IMR-90 (cell line): ENCODE data around the gene NTM. TPM values are rescaled to one million over a fixed set of nuclear protein-coding genes. Genes with fewer than 3 reads are reported as not detected.

ENCODE experiments used
- ATAC-seq: fragments of 200-7000 bp; cut with Tn5 transposase; 2 replicates; pipeline ENCODE4 v1.9.1; 2020; ENCODE audit warnings: low read depth, mild to moderate bottlenecking, moderate library complexity
- BruUV-seq: library from RNA; stranded (reverse); fragments of 400-500 nt; replicated peaks from 2 replicates; lab custom pipeline; 2021; lab: Mats Ljungman, UMichigan
- CTCF ChIA-PET: fragments of 300-600 bp; formaldehyde crosslinking; extraction: SDS; loops from one replicate; lab custom pipeline; 2021; ENCODE audit warnings: antibody characterized with exemption; lab: Yijun Ruan, JAX
- POLR2A ChIA-PET: fragments of 300-600 bp; sonication (Branson Sonifier 250); formaldehyde crosslinking; loops from one replicate; lab custom pipeline; 2022; ENCODE audit warnings: antibody characterized with exemption; ENCODE audit not compliant: unreplicated experiment; lab: Charles Lee
- DNase-seq: peaks from one replicate; pipeline ENCODE4 v3.0.0; 2013
- H2AFZ ChIP-seq: replicated peaks from 2 replicates; pipeline ENCODE3; 2013; ENCODE audit warnings: low read length, mild to moderate bottlenecking; ENCODE audit not compliant: poor library complexity
- H2AK5ac ChIP-seq: 2 replicates; pipeline ENCODE4 v1.6.1; 2013; ENCODE audit warnings: low read depth, low read length, inconsistent platforms
- H2AK9ac ChIP-seq: replicated peaks from 2 replicates; pipeline ENCODE3; 2013; ENCODE audit warnings: mild to moderate bottlenecking, low read depth, low read length, moderate library complexity; ENCODE audit not compliant: poor library complexity
- H2BK120ac ChIP-seq: 2 replicates; pipeline ENCODE4 v1.6.1; 2013; ENCODE audit warnings: low read depth, low read length, inconsistent platforms
- H2BK15ac ChIP-seq: 3 replicates; pipeline ENCODE4 v1.6.1; 2013; ENCODE audit warnings: low read depth, low read length, inconsistent platforms
- H2BK20ac ChIP-seq: 2 replicates; pipeline ENCODE4 v1.6.1; 2013; ENCODE audit warnings: low read depth, mild to moderate bottlenecking, inconsistent platforms, low read length, moderate library complexity
- H2BK5ac ChIP-seq: 2 replicates; pipeline ENCODE4 v1.6.1; 2013; ENCODE audit warnings: mild to moderate bottlenecking, low read depth, low read length, inconsistent platforms; ENCODE audit not compliant: poor library complexity, severe bottlenecking
- H3K14ac ChIP-seq: replicated peaks from 2 replicates; pipeline ENCODE4 v1.6.1; 2013; ENCODE audit warnings: low read depth, low read length, inconsistent platforms
- H3K18ac ChIP-seq: 2 replicates; pipeline ENCODE4 v1.6.1; 2013; ENCODE audit warnings: low read depth, low read length, control low read depth
- H3K23ac ChIP-seq: 2 replicates; pipeline ENCODE4 v1.6.1; 2013; ENCODE audit warnings: low read depth, low read length, inconsistent platforms
- H3K27ac ChIP-seq: 2 replicates; pipeline ENCODE4 v1.5.1; 2013; ENCODE audit warnings: mild to moderate bottlenecking, control low read depth, low read length; ENCODE audit not compliant: insufficient read depth
- H3K27me3 ChIP-seq: 2 replicates; pipeline ENCODE4 v1.6.1; 2013; ENCODE audit warnings: low read length; ENCODE audit not compliant: control insufficient read depth, insufficient read depth
- H3K36me3 ChIP-seq: 2 replicates; pipeline ENCODE4 v1.6.1; 2013; ENCODE audit warnings: low read length, mixed read lengths; ENCODE audit not compliant: control insufficient read depth, insufficient read depth
- H3K4ac ChIP-seq: 2 replicates; pipeline ENCODE4 v1.6.1; 2013; ENCODE audit warnings: low read depth, low read length, inconsistent platforms
- H3K4me1 ChIP-seq: 2 replicates; pipeline ENCODE4 v1.6.1; 2013; ENCODE audit warnings: low read length, mixed read lengths; ENCODE audit not compliant: control insufficient read depth, insufficient read depth
- H3K4me2 ChIP-seq: 2 replicates; pipeline ENCODE4 v1.6.1; 2013; ENCODE audit warnings: low read depth, mild to moderate bottlenecking, control low read depth, low read length, moderate library complexity
- H3K4me3 ChIP-seq: 2 replicates; pipeline ENCODE4 v1.5.1; 2013; ENCODE audit warnings: low read depth, mild to moderate bottlenecking, control low read depth, low read length, moderate library complexity; ENCODE audit not compliant: insufficient read depth
- H3K56ac ChIP-seq: 2 replicates; pipeline ENCODE4 v1.6.1; 2013; ENCODE audit warnings: low read length, inconsistent platforms; ENCODE audit not compliant: insufficient read depth; ENCODE audit errors: extremely low read depth
- H3K79me1 ChIP-seq, 2 experiments: 2 replicates each; pipeline ENCODE4 v1.6.1; 2013; ENCODE audit warnings: low read length in 2 of 2, inconsistent platforms in 1 of 2, low read depth in 1 of 2
- H3K9ac ChIP-seq: 2 replicates; pipeline ENCODE4 v1.6.1; 2013; ENCODE audit warnings: low read depth, low read length, control low read depth
- H3K9me1 ChIP-seq: 2 replicates; pipeline ENCODE4 v1.6.1; 2013; ENCODE audit warnings: low read length, inconsistent platforms; ENCODE audit not compliant: insufficient read depth
- H3K9me3 ChIP-seq: 2 replicates; pipeline ENCODE4 v1.6.1; 2013; ENCODE audit warnings: low read length; ENCODE audit not compliant: control insufficient read depth, insufficient read depth
- H4K20me1 ChIP-seq: 2 replicates; pipeline ENCODE4 v1.6.1; 2013; ENCODE audit warnings: low read length, inconsistent platforms; ENCODE audit not compliant: insufficient read depth
- H4K5ac ChIP-seq: 2 replicates; pipeline ENCODE4 v1.6.1; 2013; ENCODE audit warnings: mild to moderate bottlenecking, low read depth, low read length, control low read depth
- H4K8ac ChIP-seq, 2 experiments: 2 replicates each; pipeline ENCODE4 v1.6.1; 2013; ENCODE audit warnings: low read depth in 2 of 2, low read length in 2 of 2, control low read depth in 1 of 2, inconsistent platforms in 1 of 2
- H4K91ac ChIP-seq: 2 replicates; pipeline ENCODE4 v1.6.1; 2013; ENCODE audit warnings: low read depth, low read length, inconsistent platforms; ENCODE audit not compliant: insufficient read depth
- MAFK ChIP-seq: IDR thresholded peaks from 2 replicates; pipeline ENCODE4 v1.6.1; 2012; ENCODE audit warnings: low read depth, low read length, improper control_type of control experiment
- NFE2L2 ChIP-seq: fragments of 150-350 bp; IDR thresholded peaks from 2 replicates; pipeline ENCODE4 v1.6.1; 2016; ENCODE audit warnings: low read depth, mild to moderate bottlenecking, low read length
- RCOR1 ChIP-seq: IDR thresholded peaks from 2 replicates; pipeline ENCODE4 v1.6.1; 2012; ENCODE audit warnings: mild to moderate bottlenecking, low read length, improper control_type of control experiment; ENCODE audit not compliant: insufficient replicate concordance
- WGBS, 2 experiments: methylation state at CpG; one replicate each; pipeline versions ENCODE4 v1.1.5 to v1.1.7; 2013; ENCODE audit warnings: missing lambda C conversion rate in 2 of 2; ENCODE audit not compliant: insufficient read length in 1 of 2; ENCODE audit errors: extremely low coverage in 2 of 2; 5-methylcytosine and 5-hydroxymethylcytosine counted together
- dilution Hi-C: fragments of 300-500 bp; cut with HindIII; formaldehyde crosslinking; loops from one replicate; pipeline ENCODE4 v1.14.3; 2018; ENCODE audit warnings: low sequenced_read_pairs; ENCODE audit not compliant: unreplicated experiment
- in situ Hi-C: fragments of 300-500 bp; cut with MboI; formaldehyde crosslinking; loops from 3 replicates; pipeline ENCODE4 v1.14.3; 2019; ENCODE audit warnings: low sequenced_read_pairs, inconsistent platforms, mixed read lengths
- intact Hi-C: fragments of 100-400 bp; cut with micrococcal nuclease; formaldehyde crosslinking; loops from 2 replicates; pipeline ENCODE4 v1.10.0; 2022
- polyA plus RNA-seq, 3 experiments: library from polyadenylated mRNA; depleted of rRNA; stranded (reverse); fragments of >200 nt; gene quantifications; 2 replicates each; pipeline ENCODE4 v1.2.3, GENCODE V29; 2012; ENCODE audit warnings: low replicate concordance in 1 of 3
- total RNA-seq: library from RNA; depleted of rRNA; stranded (reverse); fragments of >200 nt; gene quantifications from 2 replicates; pipeline ENCODE4 v1.2.3, GENCODE V29; 2012

The NTM gene
- total and polyA plus RNA-seq, 2 of the 4 experiments (the other 2 are of a cell fraction): 19.5 to 25.5 TPM

GRCh38 chr11:131498631-131499160, 128.3 kb downstream of the NTM start:
- Histone ChIP-seq H3K9ac (no peak overlapping the region), H2AK9ac (no peak overlapping the region), H3K18ac (no peak overlapping the region), H3K4me3 (no peak overlapping the region), H3K23ac (no peak overlapping the region), H3K27me3 (peaks cover 2% of the 10 kb centered on the region), H4K20me1 (no peaks in the 10 kb centered on the region), H4K8ac (no peak overlapping the region), H3K9me3 (no peaks in the 10 kb centered on the region), H3K36me3 (no peaks in the 10 kb centered on the region), H3K27ac (no peak overlapping the region), H3K14ac (no peak overlapping the region), H4K91ac (no peak overlapping the region), H2AK5ac (no peak overlapping the region), H2BK15ac (no peak overlapping the region), H3K9me1 (no peaks in the 10 kb centered on the region), H2BK5ac (no peak overlapping the region), H3K79me1 (no peaks in the 10 kb centered on the region), H3K4me2 (no peak overlapping the region), H2BK120ac (no peak overlapping the region), H2AFZ (no peak overlapping the region), H3K56ac (no peak overlapping the region), H4K5ac (no peak overlapping the region), H2BK20ac (no peak overlapping the region), H3K4ac (no peak overlapping the region), H3K4me1 (no peaks in the 10 kb centered on the region)
- intact Hi-C loops: no loop called here
- in situ Hi-C loops: no loop called here
- ATAC-seq (no peak), DNase-seq (no peak)
- CTCF ChIA-PET: interaction anchor here (0.8 kb wide), 1 partner anchor 91 kb away, joined by 3 read pairs; no protein-coding TSS in a partner anchor
- dilution Hi-C loops: no loop called here
- BruUV-seq: no TSS peak
- no peak for TF ChIP-seq NFE2L2
- TF ChIP-seq RCOR1: no peak
- TF ChIP-seq MAFK: no peak
- 56% methylated on average over 5 of the region's 7 CpGs; no CpG with 5 or more reads in 1 of the 2 experiments for WGBS, 2 experiments
- POLR2A ChIA-PET: no interaction called here
